Chondrocyte (in vitro differentiated cells): ENCODE results near the gene MAGT1. TPM values are rescaled to one million over a fixed set of nuclear protein-coding genes. Genes with fewer than 3 reads are reported as not detected.

ENCODE experiments used
- DNase-seq: peaks from one replicate; pipeline ENCODE4 v3.0.0; 2021; ENCODE audit warnings: mixed read lengths, low spot score
- H3K27ac Mint-ChIP-seq: one replicate; pipeline ENCODE4 v1.8.0; 2021; ENCODE audit warnings: mild to moderate bottlenecking, moderate library complexity, mixed read lengths; ENCODE audit not compliant: unreplicated experiment
- H3K27me3 Mint-ChIP-seq: 2 replicates; pipeline ENCODE4 v1.8.0; 2021; ENCODE audit warnings: low read depth, mixed read lengths
- H3K36me3 Mint-ChIP-seq: 2 replicates; pipeline ENCODE4 v1.8.0; 2021; ENCODE audit warnings: low read depth, mixed read lengths
- H3K4me1 Mint-ChIP-seq: 2 replicates; pipeline ENCODE4 v1.8.0; 2021; ENCODE audit warnings: low read depth, mild to moderate bottlenecking, mixed read lengths
- H3K4me3 Mint-ChIP-seq: one replicate; pipeline ENCODE4 v1.8.0; 2021; ENCODE audit warnings: mild to moderate bottlenecking, moderate library complexity, mixed read lengths; ENCODE audit not compliant: unreplicated experiment
- H3K9me3 Mint-ChIP-seq: 2 replicates; pipeline ENCODE4 v1.8.0; 2021; ENCODE audit warnings: low read depth, mixed read lengths
- total RNA-seq: library from RNA; stranded (reverse); gene quantifications from 3 replicates; pipeline ENCODE4 v1.2.1, GENCODE V29; 2021
- TF ChIP-seq, protein P1 (sequence below): fragments of 200-600 bp; sonication (generic); IDR thresholded peaks from 2 replicates; pipeline ENCODE4 v1.5.0; 2021; ENCODE audit warnings: antibody characterized with exemption, mild to moderate bottlenecking, moderate library complexity

The MAGT1 gene
- total RNA-seq, 1 donor from 2014 or later, result 66.6 TPM

GRCh38 chrX:77788050-77788449 is 107.2 kb downstream of the MAGT1 start:
- peaks cover 3% of the 10 kb centered on the region for H3K36me3 Mint-ChIP-seq
- H3K9me3 Mint-ChIP-seq, result peaks cover 7% of the 10 kb centered on the region
- no peaks in the 10 kb centered on the region for H3K27me3 Mint-ChIP-seq
- no peak overlapping the region for H3K4me3 Mint-ChIP-seq
- H3K4me1 Mint-ChIP-seq, result peaks cover 22% of the 10 kb centered on the region
- TF ChIP-seq, protein P1, sequence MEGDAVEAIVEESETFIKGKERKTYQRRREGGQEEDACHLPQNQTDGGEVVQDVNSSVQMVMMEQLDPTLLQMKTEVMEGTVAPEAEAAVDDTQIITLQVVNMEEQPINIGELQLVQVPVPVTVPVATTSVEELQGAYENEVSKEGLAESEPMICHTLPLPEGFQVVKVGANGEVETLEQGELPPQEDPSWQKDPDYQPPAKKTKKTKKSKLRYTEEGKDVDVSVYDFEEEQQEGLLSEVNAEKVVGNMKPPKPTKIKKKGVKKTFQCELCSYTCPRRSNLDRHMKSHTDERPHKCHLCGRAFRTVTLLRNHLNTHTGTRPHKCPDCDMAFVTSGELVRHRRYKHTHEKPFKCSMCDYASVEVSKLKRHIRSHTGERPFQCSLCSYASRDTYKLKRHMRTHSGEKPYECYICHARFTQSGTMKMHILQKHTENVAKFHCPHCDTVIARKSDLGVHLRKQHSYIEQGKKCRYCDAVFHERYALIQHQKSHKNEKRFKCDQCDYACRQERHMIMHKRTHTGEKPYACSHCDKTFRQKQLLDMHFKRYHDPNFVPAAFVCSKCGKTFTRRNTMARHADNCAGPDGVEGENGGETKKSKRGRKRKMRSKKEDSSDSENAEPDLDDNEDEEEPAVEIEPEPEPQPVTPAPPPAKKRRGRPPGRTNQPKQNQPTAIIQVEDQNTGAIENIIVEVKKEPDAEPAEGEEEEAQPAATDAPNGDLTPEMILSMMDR, result no peak
- H3K27ac Mint-ChIP-seq, result no peak overlapping the region
- no peak for DNase-seq

DNA sequence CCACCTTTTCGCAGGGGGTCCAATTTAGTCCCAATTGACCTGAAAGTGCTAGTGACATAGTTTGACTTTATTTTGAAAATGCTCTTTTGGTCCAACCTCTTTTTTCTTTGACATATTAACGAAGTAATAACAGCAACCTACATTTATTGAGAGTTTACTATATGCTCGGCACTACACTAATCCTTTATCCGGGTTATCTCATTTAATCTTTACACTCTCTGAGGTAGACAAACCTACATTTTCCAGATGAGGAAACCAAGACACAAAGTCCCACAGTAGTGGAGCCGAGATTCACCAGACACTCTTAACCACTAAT is 108.9 kb downstream of the MAGT1 start:
- Mint-ChIP-seq H3K27me3 (no peaks in the 10 kb centered on the region), H3K27ac (peak overlapping the region; percentile 100), H3K4me1 (peaks cover 24% of the 10 kb centered on the region), H3K4me3 (peak overlapping the region; percentile 98), H3K9me3 (no peaks in the 10 kb centered on the region), H3K36me3 (peaks cover 1% of the 10 kb centered on the region)
- TF ChIP-seq, protein P1, result no peak
- no peak for DNase-seq

- Mint-ChIP-seq H3K9me3 (no peaks in the 10 kb centered on the region), H3K4me1 (peaks cover 24% of the 10 kb centered on the region), H3K27ac (peak within 1 kb of the TSS; percentile 100), H3K4me3 (peak within 1 kb of the TSS; percentile 98), H3K36me3 (peaks cover 1% of the 10 kb centered on the region), H3K27me3 (no peaks in the 10 kb centered on the region)
- TF ChIP-seq, protein P1, result no peak
- peak; percentile 65 for DNase-seq
Measured at GRCh38 chrX:77785486-77786364, 109.5 kb downstream of the MAGT1 start, which contains the start of gene ATRX. Gene ATRX (minus strand): TSS chrX:77786216. CDS start chrX:77786001, 215 bp downstream.

DNA sequence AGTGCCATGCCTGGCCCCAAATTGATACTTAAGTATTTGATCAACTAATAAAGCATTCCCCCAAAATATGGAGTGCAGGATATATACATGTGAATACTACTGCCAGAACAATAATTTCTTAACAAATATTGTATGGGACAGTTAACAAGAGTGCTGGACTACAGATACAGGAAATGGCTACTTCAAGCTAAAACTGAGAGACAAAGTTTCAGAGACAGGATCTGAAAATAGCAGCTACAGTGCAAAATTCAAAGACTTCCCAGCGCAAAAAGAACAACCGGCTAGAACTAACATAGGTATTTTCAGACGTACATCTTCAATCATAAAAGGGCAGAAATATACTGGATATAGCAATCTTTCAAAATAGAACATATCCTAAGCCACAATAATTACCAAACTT is 115.5 kb downstream of the MAGT1 start:
- H3K4me3 Mint-ChIP-seq, result no peak overlapping the region
- H3K36me3 Mint-ChIP-seq, result no peaks in the 10 kb centered on the region
- no peak for DNase-seq
- peaks cover 29% of the 10 kb centered on the region for H3K4me1 Mint-ChIP-seq
- TF ChIP-seq, protein P1, result no peak
- H3K27ac Mint-ChIP-seq, result no peak overlapping the region
- no peaks in the 10 kb centered on the region for H3K9me3 Mint-ChIP-seq
- H3K27me3 Mint-ChIP-seq, result no peaks in the 10 kb centered on the region

DNA sequence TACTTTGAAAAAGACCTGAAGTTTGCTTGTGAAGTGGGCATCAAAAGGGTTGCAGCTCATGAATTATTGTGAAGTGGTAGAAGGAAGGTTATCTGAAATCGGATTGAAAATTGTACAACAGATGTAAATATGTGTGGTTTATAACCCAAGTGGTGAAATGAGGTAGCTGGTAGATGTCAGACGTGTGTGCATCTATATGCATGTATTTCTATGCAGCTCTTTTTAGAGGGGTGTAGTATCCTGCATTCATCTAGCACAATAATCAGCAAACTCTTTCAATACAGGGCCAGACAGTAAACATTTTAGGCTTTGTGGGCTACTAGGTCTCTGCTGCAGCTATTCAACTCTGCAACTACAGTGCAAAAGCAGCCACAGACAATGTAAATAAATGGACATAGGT is 118.6 kb downstream of the MAGT1 start:
- H3K27ac Mint-ChIP-seq, result no peak overlapping the region
- no peaks in the 10 kb centered on the region for H3K27me3 Mint-ChIP-seq
- no peaks in the 10 kb centered on the region for H3K36me3 Mint-ChIP-seq
- H3K9me3 Mint-ChIP-seq, result peaks cover under 1% of the 10 kb centered on the region
- no peak for DNase-seq
- TF ChIP-seq, protein P1, result no peak
- no peak overlapping the region for H3K4me3 Mint-ChIP-seq
- peaks cover 14% of the 10 kb centered on the region for H3K4me1 Mint-ChIP-seq

Other genes starting within 250 kb of the MAGT1 start
- 81.9 to 186 TPM (median 94.7 TPM) in 3 replicates for gene ATRX, start 109.2 kb downstream of the MAGT1 start, total RNA-seq
- gene COX7B, start 4.0 kb upstream of the MAGT1 start, total RNA-seq, result 142 to 192 TPM (median 154 TPM) in 3 replicates
- 11.6 to 14.9 TPM (median 12.1 TPM) in 3 replicates for gene ATP7A, start 15.3 kb upstream of the MAGT1 start, total RNA-seq
- gene PGAM4, start 74.2 kb upstream of the MAGT1 start, total RNA-seq, result not detected in 3 replicates
- 222 to 362 TPM (median 352 TPM) in 3 replicates for gene PGK1, start 208.8 kb upstream of the MAGT1 start, total RNA-seq
- gene TAF9B, start 244.2 kb upstream of the MAGT1 start, total RNA-seq, result 12.4 to 18.1 TPM (median 12.9 TPM) in 3 replicates